COR-L47 (cell line): ENCODE results near the gene IKZF2.

ENCODE experiments used
- DNase-seq: peaks from one replicate; lab custom pipeline; 2025; lab: John Stamatoyannopoulos, UW

IKZF2 gene

DNA sequence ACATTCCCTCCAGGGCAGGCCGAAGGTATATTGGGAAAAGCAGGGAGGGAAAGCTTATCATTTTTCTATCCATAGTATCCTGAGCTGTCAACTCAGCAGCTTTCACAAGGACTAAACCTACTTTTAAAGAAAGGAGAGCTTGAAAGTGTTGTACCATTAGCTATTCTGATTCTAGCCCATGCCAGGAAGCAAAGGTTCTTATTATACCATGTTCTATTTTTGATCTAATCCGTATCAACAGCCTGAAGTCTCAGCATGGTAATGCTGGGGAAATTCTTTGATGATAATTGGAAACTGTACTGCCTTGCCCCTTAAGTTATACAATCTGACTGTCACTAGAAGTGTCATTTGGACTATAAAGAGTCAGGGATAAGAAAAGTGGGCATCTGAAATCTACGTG is 193.3 kb downstream of the IKZF2 start:
- no peak for DNase-seq

DNA sequence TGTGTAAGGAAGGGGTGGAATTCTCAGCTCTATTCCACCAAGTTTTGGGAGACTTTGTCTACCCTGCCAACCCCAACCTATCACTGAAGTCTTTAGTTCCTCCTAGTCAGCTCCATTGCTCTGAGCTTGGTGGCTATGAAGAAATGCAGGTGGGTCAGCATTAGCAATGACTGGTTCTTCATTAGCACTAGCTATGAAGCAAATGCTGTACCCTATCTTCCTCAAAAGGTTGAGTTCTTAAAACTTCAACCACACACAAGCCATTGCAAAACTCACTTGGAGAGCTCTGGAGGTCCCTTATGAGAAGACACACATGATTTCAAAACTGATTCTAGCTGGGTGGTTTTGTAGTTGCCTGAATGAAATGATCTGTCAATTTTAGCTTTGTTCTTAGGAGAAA is 193.8 kb downstream of the IKZF2 start:
- no peak for DNase-seq

DNA sequence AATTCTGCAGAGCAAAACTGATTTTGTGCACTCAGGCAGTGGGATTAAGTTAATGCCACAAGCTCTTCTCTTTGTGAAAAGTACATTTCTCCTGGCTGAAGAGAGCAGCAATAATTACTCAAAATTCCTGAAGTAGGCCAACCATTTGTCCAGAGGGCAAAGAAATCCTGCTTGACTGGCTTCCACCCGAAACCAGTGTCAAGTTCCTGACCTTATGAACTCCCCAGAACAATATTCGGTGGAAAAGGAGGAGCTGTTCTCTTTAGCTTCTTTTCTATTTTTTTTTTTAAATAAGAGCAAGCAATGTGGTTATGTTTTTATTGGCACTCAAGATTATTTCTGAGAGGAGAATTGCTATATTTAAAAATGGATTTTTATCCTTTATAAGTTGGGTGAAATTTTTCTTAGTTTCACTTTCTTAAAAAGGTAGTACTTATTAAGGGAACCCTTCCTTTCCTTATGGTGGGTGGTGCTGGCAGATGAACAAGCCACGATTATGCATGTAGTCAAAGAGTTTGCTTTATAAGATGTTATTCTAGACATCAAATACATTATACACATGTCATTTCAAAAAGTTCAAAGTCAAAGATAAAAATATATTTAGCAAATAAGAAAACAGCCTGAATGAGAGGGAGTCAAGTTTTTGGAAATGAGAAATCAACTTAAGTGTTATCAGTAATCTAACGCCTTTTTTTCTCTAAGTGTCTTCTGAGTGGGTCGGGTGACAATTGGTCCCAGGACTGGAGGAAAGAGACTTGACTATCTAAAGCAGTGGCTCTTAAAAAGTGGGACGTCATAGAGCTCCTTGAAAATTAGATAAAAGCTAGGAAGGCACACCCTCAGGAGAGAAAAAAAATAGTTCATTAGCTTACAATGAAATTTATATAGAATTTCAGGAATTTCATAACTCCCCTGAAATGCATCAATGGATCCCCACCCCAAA is 194.5 kb downstream of the IKZF2 start:
- DNase-seq, result no peak

DNA sequence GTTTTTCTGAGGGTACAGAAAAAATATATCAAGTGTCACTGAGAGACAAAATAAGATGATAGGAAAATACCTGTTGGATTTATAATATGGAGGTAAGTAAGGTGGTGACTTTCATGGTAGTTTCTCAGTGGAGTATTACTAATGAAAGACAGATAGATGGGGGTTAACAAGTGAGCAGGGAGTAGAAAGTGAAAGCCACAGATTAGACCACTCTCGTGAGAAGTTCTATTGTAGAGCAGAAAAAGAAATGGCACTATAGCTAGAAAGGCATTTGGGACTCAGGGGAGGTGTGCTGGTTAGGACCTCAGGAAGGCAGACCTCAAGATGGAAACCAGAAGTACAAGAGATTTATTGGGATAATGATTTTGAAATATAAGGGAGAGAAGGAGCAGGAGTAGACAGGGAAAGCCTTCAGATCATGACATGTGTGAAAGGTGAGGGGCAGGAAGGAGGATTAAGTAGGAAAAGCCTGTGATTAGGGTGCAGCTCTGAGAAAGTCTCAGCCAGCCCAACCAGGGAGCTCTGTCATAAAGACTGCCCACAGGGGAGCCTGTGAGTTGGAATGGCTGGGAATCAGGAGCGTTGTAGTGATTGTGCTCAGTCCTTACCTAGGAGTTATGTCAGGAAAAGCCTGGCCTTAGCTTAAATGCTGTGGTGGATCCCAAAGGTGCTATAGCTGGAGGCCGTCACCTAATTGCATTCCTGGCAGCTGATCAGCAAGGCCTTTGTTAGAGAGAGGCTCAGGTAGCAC is 198.1 kb downstream of the IKZF2 start:
- DNase-seq, result no peak

DNA sequence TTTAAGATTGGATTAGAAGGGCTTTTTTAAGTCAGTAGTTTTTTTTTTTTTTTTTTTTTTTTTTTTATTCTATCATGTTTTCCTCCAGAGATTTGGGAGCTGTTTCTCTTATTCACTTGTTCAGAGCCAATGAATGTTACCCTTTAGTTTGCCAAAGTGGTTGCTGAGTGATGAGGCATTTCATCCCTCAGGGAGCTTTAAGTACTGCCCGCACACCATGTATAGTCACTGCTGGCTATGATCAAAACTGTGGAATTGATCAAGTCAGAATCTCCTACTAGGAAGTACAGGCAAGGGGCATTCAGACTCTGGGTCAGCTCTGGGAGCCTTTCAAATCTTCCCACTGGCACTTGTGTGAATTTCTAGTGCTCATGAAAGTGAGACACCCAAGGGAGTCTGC is 201.6 kb downstream of the IKZF2 start:
- DNase-seq, result no peak
